ENCODE results near the gene E2F2. TPM values are rescaled to one million over a fixed set of nuclear protein-coding genes. Genes with fewer than 3 reads are reported as not detected.

The E2F2 gene, protein sequence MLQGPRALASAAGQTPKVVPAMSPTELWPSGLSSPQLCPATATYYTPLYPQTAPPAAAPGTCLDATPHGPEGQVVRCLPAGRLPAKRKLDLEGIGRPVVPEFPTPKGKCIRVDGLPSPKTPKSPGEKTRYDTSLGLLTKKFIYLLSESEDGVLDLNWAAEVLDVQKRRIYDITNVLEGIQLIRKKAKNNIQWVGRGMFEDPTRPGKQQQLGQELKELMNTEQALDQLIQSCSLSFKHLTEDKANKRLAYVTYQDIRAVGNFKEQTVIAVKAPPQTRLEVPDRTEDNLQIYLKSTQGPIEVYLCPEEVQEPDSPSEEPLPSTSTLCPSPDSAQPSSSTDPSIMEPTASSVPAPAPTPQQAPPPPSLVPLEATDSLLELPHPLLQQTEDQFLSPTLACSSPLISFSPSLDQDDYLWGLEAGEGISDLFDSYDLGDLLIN
- polyA plus RNA-seq (2012; ENCODE audit: insufficient read depth, insufficient read length, low read depth): 0.73 TPM

DNA sequence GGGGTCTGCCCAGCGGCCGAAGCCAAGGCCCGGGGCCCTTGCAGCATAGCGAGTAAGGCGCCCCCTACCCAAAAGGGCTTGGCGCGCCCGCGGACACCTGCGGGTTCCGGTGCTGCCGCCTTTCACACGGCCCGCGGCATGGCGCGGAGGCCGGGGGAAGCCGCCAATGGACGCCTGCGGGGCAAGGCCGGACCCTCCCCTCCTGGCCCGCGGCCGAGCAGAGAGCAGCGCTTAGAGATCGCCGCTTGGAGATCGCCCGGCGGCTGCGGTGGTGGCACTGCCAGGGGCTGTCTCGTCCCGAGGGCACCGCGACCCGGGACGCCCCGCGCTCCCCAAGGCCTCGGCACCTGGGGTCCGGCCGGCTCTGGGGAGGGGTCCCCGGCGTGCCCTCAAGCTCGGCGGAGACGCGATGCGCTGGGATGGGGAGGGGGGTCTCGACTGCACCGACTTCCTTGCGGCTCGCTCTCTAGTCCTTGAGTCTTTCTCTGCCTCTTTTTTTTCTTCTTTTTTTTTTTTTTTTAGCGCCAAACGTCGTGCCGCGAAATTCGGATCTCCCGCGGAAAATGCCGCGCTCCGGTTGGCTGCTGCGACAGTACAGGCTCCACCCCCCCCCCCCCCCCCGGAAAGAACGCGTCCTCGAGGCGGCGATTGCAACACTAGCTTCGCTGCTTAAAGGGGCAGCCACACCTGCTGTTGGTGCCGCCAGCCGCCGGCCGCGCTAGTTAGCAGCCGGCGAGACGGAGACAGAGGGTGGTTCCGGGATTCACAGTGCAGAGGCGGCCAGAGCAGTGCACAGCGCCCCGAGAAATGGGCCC lies at the start of gene E2F2:
TSS of gene E2F2 (minus strand) at position 487 of the 815 bp plus-strand sequence. CDS start at position 47, 440 bp downstream.
- H3K4me1 ChIP-seq: peaks cover 8% of the 10 kb centered on the region
- no peaks in the 10 kb centered on the region for H3K36me3 ChIP-seq
- no peaks in the 10 kb centered on the region for H3K9me3 ChIP-seq
- H3K4me3 ChIP-seq (ENCODE audit: low read depth, low read length): peak within 1 kb of the TSS; percentile 64
- H3K27me3 ChIP-seq: no peaks in the 10 kb centered on the region
- TF ChIP-seq, protein P1, sequence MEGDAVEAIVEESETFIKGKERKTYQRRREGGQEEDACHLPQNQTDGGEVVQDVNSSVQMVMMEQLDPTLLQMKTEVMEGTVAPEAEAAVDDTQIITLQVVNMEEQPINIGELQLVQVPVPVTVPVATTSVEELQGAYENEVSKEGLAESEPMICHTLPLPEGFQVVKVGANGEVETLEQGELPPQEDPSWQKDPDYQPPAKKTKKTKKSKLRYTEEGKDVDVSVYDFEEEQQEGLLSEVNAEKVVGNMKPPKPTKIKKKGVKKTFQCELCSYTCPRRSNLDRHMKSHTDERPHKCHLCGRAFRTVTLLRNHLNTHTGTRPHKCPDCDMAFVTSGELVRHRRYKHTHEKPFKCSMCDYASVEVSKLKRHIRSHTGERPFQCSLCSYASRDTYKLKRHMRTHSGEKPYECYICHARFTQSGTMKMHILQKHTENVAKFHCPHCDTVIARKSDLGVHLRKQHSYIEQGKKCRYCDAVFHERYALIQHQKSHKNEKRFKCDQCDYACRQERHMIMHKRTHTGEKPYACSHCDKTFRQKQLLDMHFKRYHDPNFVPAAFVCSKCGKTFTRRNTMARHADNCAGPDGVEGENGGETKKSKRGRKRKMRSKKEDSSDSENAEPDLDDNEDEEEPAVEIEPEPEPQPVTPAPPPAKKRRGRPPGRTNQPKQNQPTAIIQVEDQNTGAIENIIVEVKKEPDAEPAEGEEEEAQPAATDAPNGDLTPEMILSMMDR (IDR thresholded peaks at IDR 0.05; ENCODE audit: low read depth, low read length): no peak
- DNase-seq: peak; percentile 76

GRCh38 chr1:23578997-23579363 lies 47.9 kb upstream of the E2F2 start:
- DNase-seq: no peak
- Histone ChIP-seq H3K4me3 (ENCODE audit: low read depth, low read length) (no peak overlapping the region), H3K9me3 (no peaks in the 10 kb centered on the region), H3K4me1 (peaks cover 3% of the 10 kb centered on the region; the same call in 1 of the 2 replicates), H3K36me3 (no peaks in the 10 kb centered on the region), H3K27me3 (no peaks in the 10 kb centered on the region)
- TF ChIP-seq, protein P1 (IDR thresholded peaks at IDR 0.05; ENCODE audit: low read depth, low read length): no peak

GRCh38 chr1:23578311-23578996 lies 47.4 kb upstream of the E2F2 start:
- Histone ChIP-seq H3K27me3 (no peaks in the 10 kb centered on the region), H3K4me3 (ENCODE audit: low read depth, low read length) (no peak overlapping the region), H3K4me1 (peaks cover 3% of the 10 kb centered on the region; the same call in 1 of the 2 replicates), H3K36me3 (no peaks in the 10 kb centered on the region), H3K9me3 (no peaks in the 10 kb centered on the region)
- TF ChIP-seq, protein P1 (IDR thresholded peaks at IDR 0.05; ENCODE audit: low read depth, low read length): no peak
- no peak for DNase-seq

DNA sequence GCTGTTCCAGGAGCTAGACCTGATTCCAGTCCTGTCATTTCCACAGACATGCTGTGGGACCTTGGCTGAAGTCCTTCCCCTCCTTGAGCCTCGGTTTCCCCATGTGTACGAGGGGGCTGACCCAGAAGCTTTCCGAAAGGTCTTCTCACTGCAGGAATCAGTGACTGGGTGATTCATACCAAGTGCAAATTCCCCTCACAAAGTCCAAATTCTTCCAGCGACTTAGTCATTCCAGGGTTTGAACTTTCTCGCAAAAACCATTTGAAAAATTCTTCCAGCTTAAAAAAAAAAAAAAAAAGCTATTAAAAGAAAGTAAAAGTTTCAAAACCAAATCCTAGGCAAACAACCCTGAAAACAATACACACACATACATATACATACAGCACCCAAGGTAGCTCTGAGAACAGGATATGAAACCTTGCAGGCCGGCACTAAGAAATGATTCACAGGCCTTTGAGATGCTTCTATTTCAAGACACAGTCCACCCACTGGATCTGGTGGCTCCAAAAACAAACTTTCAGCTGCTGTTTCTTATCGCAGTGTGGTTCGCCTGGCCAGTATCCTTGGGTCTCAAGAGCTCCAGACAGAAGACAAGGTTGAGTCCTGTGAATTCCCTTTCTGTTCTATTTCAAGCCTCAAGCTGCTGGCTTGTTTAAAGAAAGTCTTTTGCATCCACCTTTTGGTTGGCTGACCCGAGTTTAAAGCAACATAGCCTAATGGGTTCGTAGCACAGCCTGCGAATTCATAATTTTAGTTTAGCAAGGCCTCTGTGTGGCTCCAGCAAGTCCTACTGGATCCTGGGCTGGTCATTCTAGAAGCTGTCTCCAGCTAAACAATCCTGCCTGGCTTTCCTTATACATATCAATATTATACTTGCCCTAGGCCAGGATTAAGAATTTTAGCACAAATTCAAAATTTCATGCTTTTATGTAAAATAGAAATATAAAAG lies 46.3 kb upstream of the E2F2 start:
- peaks cover 3% of the 10 kb centered on the region; the same call in 1 of the 2 replicates for H3K4me1 ChIP-seq
- H3K27me3 ChIP-seq: no peaks in the 10 kb centered on the region
- no peaks in the 10 kb centered on the region for H3K36me3 ChIP-seq
- H3K9me3 ChIP-seq: no peaks in the 10 kb centered on the region
- TF ChIP-seq, protein P1 (IDR thresholded peaks at IDR 0.05; ENCODE audit: low read depth, low read length): no peak
- DNase-seq: no peak
- no peak overlapping the region for H3K4me3 ChIP-seq (ENCODE audit: low read depth, low read length)

DNA sequence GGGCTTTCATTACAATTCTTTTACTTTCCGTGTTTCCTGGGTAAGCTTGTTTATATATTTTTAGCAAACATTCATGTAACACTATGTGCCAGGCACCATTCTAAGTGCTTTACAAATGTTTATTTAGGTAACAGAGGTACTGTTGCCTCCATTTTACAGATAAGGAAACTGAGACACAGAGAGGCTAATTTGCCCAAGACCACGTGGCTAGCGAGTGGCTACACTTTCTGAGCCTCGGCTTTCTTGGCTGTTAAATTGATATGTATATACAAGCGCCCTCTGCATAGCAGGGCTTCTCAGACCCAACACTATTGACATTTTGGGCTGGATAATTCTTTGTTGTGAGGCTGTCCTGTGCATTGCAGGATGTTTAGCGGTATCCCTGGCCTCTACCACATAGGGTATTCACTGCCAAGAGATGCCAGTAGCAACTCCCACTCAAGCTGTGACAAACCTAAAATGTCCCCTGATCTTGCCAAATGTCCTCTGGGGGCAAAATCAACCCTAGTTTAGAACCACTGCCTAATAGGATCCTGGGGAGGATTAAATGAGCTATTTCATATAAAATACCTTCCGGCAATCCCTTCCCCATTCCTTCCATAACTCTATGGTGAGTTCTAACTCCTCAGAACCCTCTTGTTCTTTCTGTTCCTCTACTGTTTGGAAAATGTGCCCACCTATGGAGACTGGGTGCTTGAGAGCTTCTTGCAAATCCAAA lies 45.5 kb upstream of the E2F2 start:
- no peak overlapping the region for H3K4me3 ChIP-seq (ENCODE audit: low read depth, low read length)

More for the DNA sequence above, 45.5 kb upstream of the E2F2 start:
- Histone ChIP-seq H3K27me3 (no peaks in the 10 kb centered on the region), H3K4me1 (peaks cover 3% of the 10 kb centered on the region; the same call in 1 of the 2 replicates), H3K9me3 (no peaks in the 10 kb centered on the region), H3K36me3 (no peaks in the 10 kb centered on the region)
- TF ChIP-seq, protein P1 (IDR thresholded peaks at IDR 0.05; ENCODE audit: low read depth, low read length): no peak
- no peak for DNase-seq
